Keratinocyte (primary cell): ENCODE data around the gene DENND6B. TPM values are rescaled to one million over a fixed set of nuclear protein-coding genes. Genes with fewer than 3 reads are reported as not detected.

Experiments
- DNase-seq: peaks from one replicate; pipeline ENCODE4 v3.0.0-alpha.2; 2011; ENCODE audit warnings: low read depth, missing footprints, low spot score
- FAIRE-seq: peaks from 2 replicates; lab custom pipeline; 2011; peaks lifted over from hg19 to GRCh38; lab: Jason Lieb, UNC
- H2AFZ ChIP-seq: 2 replicates; pipeline ENCODE4 v1.6.0; 2012; ENCODE audit warnings: low read length, control low read depth, inconsistent platforms; ENCODE audit not compliant: control insufficient read depth
- H3K27ac ChIP-seq: 2 replicates; pipeline ENCODE4 v1.5.1; 2011; ENCODE audit warnings: low read length; ENCODE audit not compliant: control insufficient read depth, insufficient read depth
- H3K27me3 ChIP-seq: 3 replicates; pipeline ENCODE4 v1.6.0; 2011; ENCODE audit warnings: low read length; ENCODE audit not compliant: control insufficient read depth, insufficient read depth; ENCODE audit errors: extremely low read depth
- H3K36me3 ChIP-seq, 2 experiments: 2 replicates in 1 of 2; 3 replicates in 1 of 2; pipeline ENCODE4 v1.5.1; 2011; ENCODE audit warnings: low read length in 2 of 2, mild to moderate bottlenecking in 1 of 2; ENCODE audit not compliant: control insufficient read depth in 2 of 2, insufficient read depth in 2 of 2; ENCODE audit errors: extremely low read depth in 1 of 2
- H3K4me1 ChIP-seq: 3 replicates; pipeline ENCODE4 v1.5.1; 2011; ENCODE audit warnings: low read length; ENCODE audit not compliant: control insufficient read depth, insufficient read depth; ENCODE audit errors: extremely low read depth
- H3K4me2 ChIP-seq: 3 replicates; pipeline ENCODE4 v1.6.0; 2011; ENCODE audit warnings: low read depth, low read length; ENCODE audit not compliant: control insufficient read depth, insufficient read depth; ENCODE audit errors: extremely low read depth
- H3K4me3 ChIP-seq, 3 experiments: fragments of 200-600 bp in 1 of 3; sonication (generic) in 1 of 3; 2 replicates in 2 of 3; 3 replicates in 1 of 3; pipeline ENCODE4 v1.5.1; 2011 to 2016; ENCODE audit warnings: low read length in 3 of 3, mild to moderate bottlenecking in 3 of 3, control low read depth in 2 of 3, inconsistent platforms in 1 of 3, low read depth in 1 of 3, mixed read lengths in 1 of 3, mixed run types in 1 of 3, moderate library complexity in 1 of 3; ENCODE audit not compliant: control insufficient read depth in 2 of 3, insufficient read depth in 2 of 3; ENCODE audit errors: extremely low read depth in 1 of 3
- H3K79me2 ChIP-seq: 2 replicates; pipeline ENCODE4 v1.6.0; 2012; ENCODE audit warnings: low read length; ENCODE audit not compliant: control insufficient read depth, insufficient read depth
- H3K9ac ChIP-seq: 3 replicates; pipeline ENCODE4 v1.6.0; 2011; ENCODE audit warnings: low read length; ENCODE audit not compliant: control insufficient read depth, insufficient read depth; ENCODE audit errors: extremely low read depth
- H3K9me1 ChIP-seq: 3 replicates; pipeline ENCODE4 v1.6.0; 2011; ENCODE audit warnings: low read length; ENCODE audit not compliant: control insufficient read depth, insufficient read depth; ENCODE audit errors: extremely low read depth
- H3K9me3 ChIP-seq: 2 replicates; pipeline ENCODE4 v1.5.1; 2012; ENCODE audit warnings: low read depth, low read length; ENCODE audit not compliant: control insufficient read depth
- H4K20me1 ChIP-seq: 3 replicates; pipeline ENCODE4 v1.6.0; 2011; ENCODE audit warnings: low read length; ENCODE audit not compliant: control insufficient read depth, insufficient read depth; ENCODE audit errors: extremely low read depth
- CTCF ChIP-seq, 3 experiments: IDR thresholded peaks in 1 of 3; conservative IDR thresholded peaks in 1 of 3; optimal IDR thresholded peaks in 1 of 3; 2 replicates in 2 of 3; 3 replicates in 1 of 3; pipeline versions ENCODE3 to v1.5.1; 2011; ENCODE audit warnings: low read length in 3 of 3, mild to moderate bottlenecking in 3 of 3, moderate library complexity in 2 of 3, control low read depth in 1 of 3, inconsistent platforms in 1 of 3; ENCODE audit not compliant: insufficient read depth in 2 of 3; ENCODE audit errors: extremely low read depth in 1 of 3
- EZH2 ChIP-seq: IDR thresholded peaks from one replicate; pipeline ENCODE4 v1.6.1; 2012; ENCODE audit warnings: inconsistent platforms, mild to moderate bottlenecking, low read length, moderate library complexity
- dilution Hi-C: fragments of 300-500 bp; cut with MboI; formaldehyde crosslinking; loops from one replicate; pipeline ENCODE4 v1.7.0; 2020; ENCODE audit warnings: low sequenced_read_pairs; ENCODE audit not compliant: extremely low pct_ligation_motif_present
- polyA plus RNA-seq, 5 experiments: library from polyadenylated mRNA; depleted of rRNA in 3 of 5; stranded (reverse) in 3 of 5; stranded (forward) in 1 of 5; unstranded in 1 of 5; fragments of >200 nt; gene quantifications; 1 replicate in 1 of 5; 2 replicates in 3 of 5; 3 replicates in 1 of 5; pipeline versions ENCODE4 v1.2.1 to v1.2.3, GENCODE V29; 2011 to 2012; ENCODE audit warnings: missing spikeins in 2 of 5, low read depth in 1 of 5, low replicate concordance in 1 of 5

The DENND6B gene
- polyA plus RNA-seq, 1 donor (not counting 4 experiments of a cell fraction or from before 2014, with no cell fraction given): 0.94 TPM

- no peaks in the 10 kb centered on the region for H4K20me1 ChIP-seq
- no peak overlapping the region for H2AFZ ChIP-seq
- H3K9me3 ChIP-seq: no peaks in the 10 kb centered on the region
- no peak for TF ChIP-seq CTCF (optimal IDR thresholded peaks at IDR 0.05 in 1 of 3, IDR thresholded peaks at IDR 0.05 in 1 of 3, conservative IDR thresholded peaks at IDR 0.05 in 1 of 3; ENCODE audit: extremely low read depth in 1 of 3, insufficient read depth in 2 of 3, low read length in 3 of 3)
- TF ChIP-seq EZH2: no peak
- no peak overlapping the region for H3K4me2 ChIP-seq
- H3K27ac ChIP-seq: no peak overlapping the region
- H3K4me1 ChIP-seq: peaks cover 6% of the 10 kb centered on the region
- H3K27me3 ChIP-seq: peaks cover 12% of the 10 kb centered on the region
- H3K9me1 ChIP-seq: no peaks in the 10 kb centered on the region
- no peak overlapping the region for H3K4me3 ChIP-seq
- peaks cover 12% of the 10 kb centered on the region for H3K79me2 ChIP-seq
- DNase-seq (no peak), FAIRE-seq (no peak)
- H3K9ac ChIP-seq: no peak overlapping the region
- dilution Hi-C loops: no loop called here
- no peaks in the 10 kb centered on the region for H3K36me3 ChIP-seq
Measured at GRCh38 chr22:50310031-50310722, 16.6 kb downstream of the DENND6B start.

GRCh38 chr22:50309601-50309991 is 17.2 kb downstream of the DENND6B start:
- dilution Hi-C loops: no loop called here
- peaks cover 17% of the 10 kb centered on the region for H3K79me2 ChIP-seq
- TF ChIP-seq CTCF (optimal IDR thresholded peaks at IDR 0.05 in 1 of 3, IDR thresholded peaks at IDR 0.05 in 1 of 3, conservative IDR thresholded peaks at IDR 0.05 in 1 of 3; ENCODE audit: extremely low read depth in 1 of 3, insufficient read depth in 2 of 3, low read length in 3 of 3) (no peak), EZH2 (no peak)
- H3K9me3 ChIP-seq: no peaks in the 10 kb centered on the region
- H2AFZ ChIP-seq: no peak overlapping the region
- no peak overlapping the region for H3K27ac ChIP-seq
- no peak overlapping the region for H3K9ac ChIP-seq
- H3K36me3 ChIP-seq: no peaks in the 10 kb centered on the region
- no peaks in the 10 kb centered on the region for H4K20me1 ChIP-seq
- H3K9me1 ChIP-seq: no peaks in the 10 kb centered on the region
- no peak overlapping the region for H3K4me3 ChIP-seq
- DNase-seq (no peak), FAIRE-seq (no peak)
- H3K27me3 ChIP-seq: peaks cover 7% of the 10 kb centered on the region
- H3K4me2 ChIP-seq: no peak overlapping the region
- H3K4me1 ChIP-seq: peaks cover 12% of the 10 kb centered on the region
